H9 (cell line): ENCODE data around the gene OR5V1. TPM values are rescaled to one million over a fixed set of nuclear protein-coding genes. Genes with fewer than 3 reads are reported as not detected.

ENCODE experiments used
- DNase-seq: peaks from one replicate; pipeline ENCODE4 v3.0.0-alpha.2; 2017
- H2AFZ ChIP-seq: one replicate; pipeline ENCODE4 v1.6.1; 2013; ENCODE audit warnings: mild to moderate bottlenecking, low read length, control low read depth, moderate library complexity
- H2AK5ac ChIP-seq: 2 replicates; pipeline ENCODE4 v1.6.1; 2013; ENCODE audit warnings: low read length, control low read depth, mixed read lengths; ENCODE audit not compliant: insufficient read length
- H2BK120ac ChIP-seq: one replicate; pipeline ENCODE4 v1.6.1; 2013; ENCODE audit warnings: low read depth, mild to moderate bottlenecking, low read length, control low read depth, inconsistent platforms; ENCODE audit not compliant: poor library complexity, severe bottlenecking
- H2BK12ac ChIP-seq: 2 replicates; pipeline ENCODE4 v1.6.1; 2013; ENCODE audit warnings: low read length, control low read depth, mixed read lengths, low read depth; ENCODE audit not compliant: insufficient read length
- H2BK15ac ChIP-seq: 2 replicates; pipeline ENCODE4 v1.6.1; 2013; ENCODE audit warnings: low read depth, low read length, control low read depth
- H2BK20ac ChIP-seq: one replicate; pipeline ENCODE4 v1.6.1; 2013; ENCODE audit warnings: low read depth, mild to moderate bottlenecking, low read length, control low read depth, inconsistent platforms; ENCODE audit not compliant: poor library complexity, severe bottlenecking
- H2BK5ac ChIP-seq: 2 replicates; pipeline ENCODE4 v1.6.1; 2013; ENCODE audit warnings: low read length, control low read depth, mixed read lengths; ENCODE audit not compliant: insufficient read length
- H3K14ac ChIP-seq: 2 replicates; pipeline ENCODE4 v1.6.1; 2013; ENCODE audit warnings: low read length, control low read depth; ENCODE audit not compliant: insufficient read depth
- H3K18ac ChIP-seq: 2 replicates; pipeline ENCODE4 v1.6.1; 2013; ENCODE audit warnings: low read depth, mild to moderate bottlenecking, mixed read lengths, low read length, control low read depth; ENCODE audit not compliant: insufficient read length
- H3K23ac ChIP-seq: 2 replicates; pipeline ENCODE4 v1.6.1; 2013; ENCODE audit warnings: low read length, control low read depth, mixed read lengths, low read depth; ENCODE audit not compliant: insufficient read length
- H3K23me2 ChIP-seq: 2 replicates; pipeline ENCODE4 v1.6.1; 2013; ENCODE audit warnings: low read depth, mild to moderate bottlenecking, mixed read lengths, low read length, control low read depth; ENCODE audit not compliant: insufficient read length, poor library complexity, severe bottlenecking
- H3K27ac ChIP-seq: 2 replicates; pipeline ENCODE4 v1.5.1; 2013; ENCODE audit warnings: low read length, control low read depth, mixed read lengths, low read depth; ENCODE audit not compliant: insufficient read length
- H3K27me3 ChIP-seq: 2 replicates; pipeline ENCODE4 v1.6.1; 2013; ENCODE audit warnings: low read length, control low read depth, inconsistent platforms; ENCODE audit not compliant: insufficient read depth
- H3K4ac ChIP-seq: 2 replicates; pipeline ENCODE4 v1.6.1; 2013; ENCODE audit warnings: low read depth, mild to moderate bottlenecking, control low read depth, inconsistent platforms, low read length, moderate library complexity
- H3K4me1 ChIP-seq: 2 replicates; pipeline ENCODE4 v1.6.1; 2013; ENCODE audit warnings: low read length, control low read depth, inconsistent platforms; ENCODE audit not compliant: insufficient read depth
- H3K4me2 ChIP-seq: 2 replicates; pipeline ENCODE4 v1.6.1; 2013; ENCODE audit warnings: low read length, control low read depth, mixed read lengths; ENCODE audit not compliant: insufficient read length, insufficient read depth
- H3K56ac ChIP-seq: 2 replicates; pipeline ENCODE4 v1.6.1; 2013; ENCODE audit warnings: low read depth, mild to moderate bottlenecking, mixed read lengths, low read length, control low read depth; ENCODE audit not compliant: insufficient read length
- H3K79me1 ChIP-seq: 2 replicates; pipeline ENCODE4 v1.6.1; 2013; ENCODE audit warnings: low read depth, mild to moderate bottlenecking, moderate library complexity, low read length, control low read depth, inconsistent platforms; ENCODE audit not compliant: insufficient read depth, poor library complexity, severe bottlenecking
- H3K79me2 ChIP-seq: 2 replicates; pipeline ENCODE4 v1.6.1; 2013; ENCODE audit warnings: low read length, control low read depth, inconsistent platforms; ENCODE audit not compliant: insufficient read depth
- H3K9ac ChIP-seq: 2 replicates; pipeline ENCODE4 v1.6.1; 2013; ENCODE audit warnings: low read length, control low read depth, mixed read lengths; ENCODE audit not compliant: insufficient read length; ENCODE audit errors: extremely low read depth
- H3K9me3 ChIP-seq: one replicate; pipeline ENCODE4 v1.6.1; 2013; ENCODE audit warnings: low read depth, low read length, inconsistent platforms; ENCODE audit not compliant: control insufficient read depth
- H3T11ph ChIP-seq: one replicate; pipeline ENCODE4 v1.6.1; 2013; ENCODE audit warnings: mild to moderate bottlenecking, low read length, control low read depth, inconsistent platforms
- H4K20me1 ChIP-seq: one replicate; pipeline ENCODE4 v1.6.1; 2013; ENCODE audit not compliant: control insufficient read depth, insufficient read length, insufficient read depth
- H4K5ac ChIP-seq: 2 replicates; pipeline ENCODE4 v1.6.1; 2013; ENCODE audit warnings: low read depth, mild to moderate bottlenecking, mixed read lengths, low read length, control low read depth; ENCODE audit not compliant: insufficient read length
- H4K8ac ChIP-seq: replicated peaks from 2 replicates; pipeline ENCODE4 v1.6.1; 2013; ENCODE audit warnings: low read length, control low read depth, mixed read lengths, low read depth; ENCODE audit not compliant: insufficient read length
- H4K91ac ChIP-seq: 2 replicates; pipeline ENCODE4 v1.6.1; 2013; ENCODE audit warnings: low read depth, mild to moderate bottlenecking, moderate library complexity, mixed read lengths, low read length, control low read depth; ENCODE audit not compliant: insufficient read length
- H3K27ac Mint-ChIP-seq, 3 experiments: 2 replicates in 2 of 3; 3 replicates in 1 of 3; pipeline ENCODE4 v1.8.0; 2020 to 2021; ENCODE audit warnings: mixed read lengths in 3 of 3, mild to moderate bottlenecking in 1 of 3, moderate library complexity in 1 of 3
- H3K27me3 Mint-ChIP-seq: 2 replicates; pipeline ENCODE4 v1.8.0; 2021; ENCODE audit warnings: low read depth, mild to moderate bottlenecking, moderate library complexity, mixed read lengths
- H3K36me3 Mint-ChIP-seq, 3 experiments: 2 replicates in 2 of 3; 3 replicates in 1 of 3; pipeline ENCODE4 v1.8.0; 2020 to 2021; ENCODE audit warnings: low read depth in 3 of 3, mixed read lengths in 3 of 3; ENCODE audit not compliant: insufficient read depth in 1 of 3
- H3K4me1 Mint-ChIP-seq, 2 experiments: 2 replicates each; pipeline ENCODE4 v1.8.0; 2020; ENCODE audit warnings: mixed read lengths in 2 of 2
- H3K4me3 Mint-ChIP-seq, 2 experiments: 2 replicates in 1 of 2; 3 replicates in 1 of 2; pipeline ENCODE4 v1.8.0; 2020 to 2021; ENCODE audit warnings: mild to moderate bottlenecking in 2 of 2, mixed read lengths in 2 of 2, moderate library complexity in 1 of 2
- H3K9me3 Mint-ChIP-seq, 2 experiments: 2 replicates in 1 of 2; 3 replicates in 1 of 2; pipeline ENCODE4 v1.8.0; 2020; ENCODE audit warnings: mild to moderate bottlenecking in 2 of 2, mixed read lengths in 2 of 2, moderate library complexity in 1 of 2
- CTCF ChIP-seq: fragments of 200-600 bp; sonication (generic); conservative IDR thresholded peaks from 3 replicates; pipeline ENCODE4 v1.8.0; 2021; ENCODE audit warnings: antibody characterized with exemption, mild to moderate bottlenecking
- WGBS: extraction: QIAGEN DNeasy Blood & Tissue Kit; methylation state at CpG from one replicate; pipeline ENCODE4 v1.1.7; 2013; ENCODE audit warnings: missing lambda C conversion rate, low lambda C conversion rate, mixed read lengths; ENCODE audit not compliant: insufficient read length; ENCODE audit errors: extremely low coverage; 5-methylcytosine and 5-hydroxymethylcytosine counted together
- total RNA-seq: library from RNA; stranded (reverse); gene quantifications from 2 replicates; pipeline ENCODE4 v1.2.1, GENCODE V29; 2021

The OR5V1 gene
- total RNA-seq, 1 experiment from 2014 or later: not detected

- no peak overlapping the region for H4K91ac ChIP-seq
- H3K18ac ChIP-seq: no peak overlapping the region
- no peaks in the 10 kb centered on the region for H3K9me3 ChIP-seq
- H2AFZ ChIP-seq: no peak overlapping the region
- H2BK120ac ChIP-seq: no peak overlapping the region
- H3K23ac ChIP-seq: no peak overlapping the region
- no peaks in the 10 kb centered on the region for H3K79me1 ChIP-seq
- H4K8ac ChIP-seq: no peak overlapping the region
- H3K4me2 ChIP-seq: no peak overlapping the region
- Mint-ChIP-seq H3K27ac (no peak overlapping the region), H3K9me3 (no peaks in the 10 kb centered on the region), H3K4me1 (no peaks in the 10 kb centered on the region), H3K4me3 (no peak overlapping the region), H3K27me3 (no peaks in the 10 kb centered on the region; the same call in 1 of the 2 replicates), H3K36me3 (no peaks in the 10 kb centered on the region)
- no peak overlapping the region for H3K14ac ChIP-seq
- H2BK20ac ChIP-seq: no peak overlapping the region
- no peaks in the 10 kb centered on the region for H3K4me1 ChIP-seq
- H3K79me2 ChIP-seq: no peaks in the 10 kb centered on the region
- H3T11ph ChIP-seq: no peak overlapping the region
- no peak overlapping the region for H4K5ac ChIP-seq
- no CpG with 5 or more reads among the region's 2 CpGs for WGBS
- H3K4ac ChIP-seq: no peak overlapping the region
- no peaks in the 10 kb centered on the region for H3K27me3 ChIP-seq
- DNase-seq: no peak
- H4K20me1 ChIP-seq: no peaks in the 10 kb centered on the region
- no peak overlapping the region for H3K9ac ChIP-seq
- H3K23me2 ChIP-seq: no peaks in the 10 kb centered on the region
- no peak overlapping the region for H2BK15ac ChIP-seq
- no peak overlapping the region for H2BK12ac ChIP-seq
- H3K27ac ChIP-seq: no peak overlapping the region
- H2AK5ac ChIP-seq: no peak overlapping the region
- no peak for TF ChIP-seq CTCF
- H2BK5ac ChIP-seq: no peak overlapping the region
- no peak overlapping the region for H3K56ac ChIP-seq
Measured at GRCh38 chr6:29319931-29320330, 48.7 kb downstream of the OR5V1 start.

Other genes with a start within 250 kb of the OR5V1 start
- gene OR2J2, start 198.0 kb downstream of the OR5V1 start, total RNA-seq: not detected in 2 replicates
- not detected in 2 replicates for gene OR14J1, start 67.2 kb downstream of the OR5V1 start, total RNA-seq
- gene OR12D3, start 6.4 kb upstream of the OR5V1 start, total RNA-seq: not detected in 2 replicates
- not detected in 2 replicates for gene OR12D2, start 26.8 kb upstream of the OR5V1 start, total RNA-seq
- not detected in 2 replicates for gene OR12D1, start 46.1 kb upstream of the OR5V1 start, total RNA-seq
- gene OR10C1, start 70.4 kb upstream of the OR5V1 start, total RNA-seq: not detected in 2 replicates
- not detected in 2 replicates for gene OR11A1, start 88.2 kb upstream of the OR5V1 start, total RNA-seq
- gene OR2H1, start 88.3 kb upstream of the OR5V1 start, total RNA-seq: not detected in 2 replicates
- gene MAS1L, start 119.1 kb upstream of the OR5V1 start, total RNA-seq: not detected in 2 replicates
- not detected in 2 replicates for gene UBD, start 190.9 kb upstream of the OR5V1 start, total RNA-seq
- gene OR2H2, start 216.3 kb upstream of the OR5V1 start, total RNA-seq: not detected in 2 replicates